ENCODE measurements around the gene FRMD4A. TPM values are rescaled to one million over a fixed set of nuclear protein-coding genes. Genes with fewer than 3 reads are reported as not detected.

The FRMD4A gene
- total and polyA plus RNA-seq, 12 donors, result 17.4 to 43.4 (median 30.3) TPM

DNA sequence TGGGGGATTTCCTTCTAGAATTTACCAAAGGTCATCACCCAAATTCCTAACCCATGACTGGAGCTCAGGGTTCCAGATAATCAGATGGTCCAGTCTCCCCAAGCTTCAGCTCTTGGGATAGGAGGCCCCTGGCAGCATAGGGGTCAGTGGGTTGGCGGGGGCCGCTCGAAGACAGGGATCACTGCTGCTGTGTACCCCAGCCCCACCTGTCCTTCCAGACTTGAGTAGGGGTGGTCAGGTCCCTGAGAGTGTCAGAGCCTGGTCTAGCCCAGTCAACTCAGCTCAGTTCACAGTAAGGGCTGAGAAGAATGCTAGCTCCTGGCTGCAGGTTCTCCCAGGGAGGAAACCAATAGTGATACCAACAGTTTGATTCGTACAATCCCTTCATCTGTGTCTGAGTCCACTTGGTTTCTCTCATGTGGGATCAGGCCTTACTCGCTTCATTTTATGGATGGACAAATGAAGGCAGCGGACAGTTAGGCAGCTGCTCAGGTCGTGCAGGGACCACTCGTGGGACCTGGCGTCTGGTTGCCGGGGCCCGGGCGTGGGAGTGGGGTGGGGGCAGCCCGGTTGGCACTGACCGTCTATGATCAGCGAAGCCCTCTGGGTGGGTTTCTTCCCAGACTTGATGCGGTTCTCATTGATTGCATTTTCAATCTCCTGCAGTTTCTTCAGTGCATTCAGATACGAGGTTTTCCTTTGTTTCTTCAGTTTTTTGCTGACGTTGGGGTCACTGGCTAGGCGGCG, 665.0 kb downstream of the FRMD4A start:
- H3K27me3 ChIP-seq, result no peaks in the 10 kb centered on the region
- no peak overlapping the region for H3K27ac ChIP-seq
- peaks cover 0 to 100% (median 59%) of the 10 kb centered on the region in 9 donors for H3K36me3 ChIP-seq
- no peaks in the 10 kb centered on the region for H3K9me3 ChIP-seq
- no peak for DNase-seq
- TF ChIP-seq, protein P1, sequence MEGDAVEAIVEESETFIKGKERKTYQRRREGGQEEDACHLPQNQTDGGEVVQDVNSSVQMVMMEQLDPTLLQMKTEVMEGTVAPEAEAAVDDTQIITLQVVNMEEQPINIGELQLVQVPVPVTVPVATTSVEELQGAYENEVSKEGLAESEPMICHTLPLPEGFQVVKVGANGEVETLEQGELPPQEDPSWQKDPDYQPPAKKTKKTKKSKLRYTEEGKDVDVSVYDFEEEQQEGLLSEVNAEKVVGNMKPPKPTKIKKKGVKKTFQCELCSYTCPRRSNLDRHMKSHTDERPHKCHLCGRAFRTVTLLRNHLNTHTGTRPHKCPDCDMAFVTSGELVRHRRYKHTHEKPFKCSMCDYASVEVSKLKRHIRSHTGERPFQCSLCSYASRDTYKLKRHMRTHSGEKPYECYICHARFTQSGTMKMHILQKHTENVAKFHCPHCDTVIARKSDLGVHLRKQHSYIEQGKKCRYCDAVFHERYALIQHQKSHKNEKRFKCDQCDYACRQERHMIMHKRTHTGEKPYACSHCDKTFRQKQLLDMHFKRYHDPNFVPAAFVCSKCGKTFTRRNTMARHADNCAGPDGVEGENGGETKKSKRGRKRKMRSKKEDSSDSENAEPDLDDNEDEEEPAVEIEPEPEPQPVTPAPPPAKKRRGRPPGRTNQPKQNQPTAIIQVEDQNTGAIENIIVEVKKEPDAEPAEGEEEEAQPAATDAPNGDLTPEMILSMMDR (IDR thresholded peaks at IDR 0.05), result no peak
- intact Hi-C loops (cut with DNase I), result loop anchor here in 3 of 10 donors (10.0 kb wide), 2 partner anchors 49 to 289 kb away; no protein-coding TSS in a partner anchor
- peaks cover 0 to 29% (median 6%) of the 10 kb centered on the region in 9 donors for H3K4me1 ChIP-seq
- 96 to 97% methylated on average over 20 of the region's 20 CpGs for WGBS, 2 donors
- ATAC-seq, result no peak
- H3K4me3 ChIP-seq, result no peak overlapping the region

DNA sequence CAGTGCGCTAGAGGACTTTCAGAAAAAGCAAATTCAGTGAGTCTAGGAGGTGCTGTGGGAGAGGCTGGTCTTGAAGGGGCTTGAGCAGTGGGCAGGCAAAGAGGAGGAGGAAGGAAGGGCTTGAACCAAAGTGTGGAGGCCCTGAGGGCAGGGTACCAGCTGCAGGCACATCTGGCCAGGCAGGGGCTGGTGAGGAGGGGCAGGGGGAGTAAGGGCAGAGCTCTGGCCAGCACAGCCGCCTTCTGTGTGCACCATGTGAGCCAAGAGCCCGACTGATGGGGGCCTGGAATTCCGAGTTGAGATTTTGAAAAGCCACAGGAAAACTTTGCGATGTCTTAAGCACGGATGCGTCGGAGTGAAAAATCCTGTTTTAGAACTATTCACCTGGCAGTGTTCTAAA, 669.5 kb downstream of the FRMD4A start:
- ATAC-seq, result no peak
- no peak overlapping the region for H3K4me3 ChIP-seq
- TF ChIP-seq, protein P1 (IDR thresholded peaks at IDR 0.05), result no peak
- H3K27me3 ChIP-seq, result no peaks in the 10 kb centered on the region
- H3K36me3 ChIP-seq, result peaks cover 3 to 100% (median 40%) of the 10 kb centered on the region in 9 donors
- DNase-seq, result no peak
- H3K4me1 ChIP-seq, result peaks cover 8 to 35% (median 22%) of the 10 kb centered on the region in 9 donors
- intact Hi-C loops (cut with DNase I), result loop anchor here in 6 of 10 donors (2.0 to 10.0 kb wide), 5 partner anchors 46 to 294 kb away; no protein-coding TSS in a partner anchor
- WGBS, 2 donors, result 60 to 65% methylated on average over 8 of the region's 8 CpGs
- no peaks in the 10 kb centered on the region for H3K9me3 ChIP-seq
- H3K27ac ChIP-seq, result peak overlapping the region in 5 of 10 donors; percentile 17 to 74 (median 50)

DNA sequence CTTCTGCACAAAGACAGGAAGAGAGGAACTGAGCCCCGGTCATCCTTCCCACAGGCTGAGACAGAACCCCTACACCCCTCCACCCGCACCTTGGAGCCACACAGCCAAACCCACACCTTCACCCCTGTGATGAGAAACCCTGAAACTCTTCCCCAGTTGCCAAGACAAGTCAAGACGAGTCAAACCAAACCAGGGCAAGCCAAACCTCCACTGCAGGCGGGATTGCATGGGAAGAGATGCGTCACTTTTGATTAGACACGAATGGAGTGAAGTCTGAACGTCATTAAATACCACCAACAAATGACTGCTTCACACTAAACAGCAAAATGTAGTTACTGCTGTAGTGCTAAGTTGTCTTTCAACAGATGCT, 670.2 kb downstream of the FRMD4A start:
- Histone ChIP-seq H3K4me3 (no peak overlapping the region), H3K27ac (peak overlapping the region in 7 of 10 donors; percentile 48 to 79 (median 54)), H3K27me3 (no peaks in the 10 kb centered on the region), H3K36me3 (peaks cover 0 to 100% (median 37%) of the 10 kb centered on the region in 9 donors), H3K9me3 (no peaks in the 10 kb centered on the region), H3K4me1 (peaks cover 8 to 35% (median 22%) of the 10 kb centered on the region in 9 donors)
- DNase-seq (no peak), ATAC-seq (peak in 5 of 8 donors; percentile 1 to 14 (median 3))
- 63 to 64% methylated on average over 7 of the region's 7 CpGs for WGBS, 2 donors
- intact Hi-C loops (cut with DNase I), result loop anchor here in 9 of 10 donors (1.0 to 10.0 kb wide), 7 partner anchors 47 to 294 kb away; no protein-coding TSS in a partner anchor
- TF ChIP-seq, protein P1 (IDR thresholded peaks at IDR 0.05), result no peak

DNA sequence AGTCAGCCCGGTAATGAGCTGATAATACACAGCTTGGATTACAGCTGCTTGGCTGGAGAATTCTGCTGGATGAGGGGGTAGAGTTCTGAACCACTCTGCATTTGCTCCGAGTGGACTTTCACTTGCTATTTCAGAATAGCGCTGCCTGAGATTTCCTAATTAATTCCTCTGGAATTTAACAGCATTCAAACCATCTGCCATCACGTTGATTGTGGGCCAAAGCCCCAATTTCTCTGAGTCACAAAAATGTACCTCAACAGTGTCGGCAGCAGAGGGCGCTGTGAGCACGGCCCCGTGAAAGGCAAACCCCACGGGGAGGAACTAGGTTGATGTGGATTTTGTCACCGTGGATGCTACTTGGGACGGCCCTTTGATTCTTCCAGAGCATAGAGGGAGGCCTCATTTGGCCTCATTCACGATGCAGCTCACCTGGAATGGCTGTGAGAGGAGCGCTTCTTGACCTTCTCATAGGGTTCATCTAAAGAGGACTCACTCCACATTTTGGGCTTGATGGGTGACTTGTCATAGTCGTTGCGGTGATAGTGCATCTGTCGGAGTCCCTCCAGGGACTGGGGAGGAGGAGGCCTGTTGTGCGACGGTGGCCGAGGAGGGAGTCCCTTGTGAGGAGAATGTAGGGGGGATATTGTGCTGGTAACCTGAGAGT, 670.7 kb downstream of the FRMD4A start:
- intact Hi-C loops (cut with DNase I), result loop anchor here (1.0 to 10.0 kb wide), 10 partner anchors 47 to 435 kb away; no protein-coding TSS in a partner anchor
- TF ChIP-seq, protein P1 (IDR thresholded peaks at IDR 0.05), result peak; percentile 88 to 97 (median 94)
- WGBS, 2 donors, result 19 to 24% methylated on average over 16 to 19 of the region's 19 CpGs
- Histone ChIP-seq H3K9me3 (no peaks in the 10 kb centered on the region), H3K36me3 (peaks cover 0 to 100% (median 36%) of the 10 kb centered on the region in 9 donors), H3K4me3 (peak overlapping the region in 1 of 10 donors; percentile 5), H3K27me3 (no peaks in the 10 kb centered on the region), H3K4me1 (peaks cover 8 to 38% (median 22%) of the 10 kb centered on the region in 9 donors), H3K27ac (peak overlapping the region in 8 of 10 donors; percentile 53 to 79 (median 68))
- DNase-seq, result peak; percentile 73 to 78
- ATAC-seq, result peak; percentile 60 to 78 (median 68)

Data from heart right ventricle (tissue), 16 donors.